SKM-1 treated with dmso at 0.1 percent for 144 hours (cell line): ENCODE results near the gene ASB16.

Experiments used
- DNase-seq: peaks from one replicate; lab custom pipeline; 2025; ENCODE audit not compliant: unreplicated experiment; lab: John Stamatoyannopoulos, UW

ASB16 gene

DNA sequence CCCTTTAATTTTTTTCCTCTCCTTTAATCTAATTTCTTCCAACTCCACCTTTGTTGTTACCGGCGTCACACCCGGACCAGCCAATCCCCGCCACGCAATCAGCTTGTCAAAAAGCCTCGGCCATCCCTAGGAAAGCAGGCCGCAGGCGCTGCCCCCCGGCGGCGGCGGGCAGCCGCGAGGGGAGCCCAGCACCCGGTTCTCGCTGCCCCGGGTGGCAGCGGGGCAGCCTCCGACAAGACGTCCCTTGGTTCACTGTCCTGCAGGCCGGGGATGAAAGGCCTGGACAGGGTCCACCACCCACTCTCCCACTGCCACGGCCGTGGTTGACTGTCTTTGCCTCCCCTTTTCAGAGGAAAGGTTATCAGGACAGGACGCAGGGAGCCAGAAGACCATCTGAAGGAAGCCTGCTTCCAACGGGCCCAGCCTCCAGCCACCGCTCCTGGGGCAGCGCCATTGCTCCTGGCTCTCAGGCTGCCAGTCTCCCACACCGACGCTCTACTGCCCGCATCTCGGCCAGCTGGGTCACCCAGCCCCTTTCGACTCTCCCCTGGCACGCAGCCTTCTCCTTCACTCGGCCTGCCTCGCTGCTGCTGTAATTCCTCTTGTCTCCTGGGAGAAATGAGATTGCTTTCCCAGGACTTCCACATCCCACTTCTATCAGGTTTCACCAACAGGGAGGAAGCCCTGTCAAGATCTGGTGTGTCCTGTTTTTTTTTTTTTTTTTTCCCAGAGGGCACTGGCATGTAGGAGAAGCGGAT is 51.8 kb downstream of the ASB16 start:
- DNase-seq, result no peak

DNA sequence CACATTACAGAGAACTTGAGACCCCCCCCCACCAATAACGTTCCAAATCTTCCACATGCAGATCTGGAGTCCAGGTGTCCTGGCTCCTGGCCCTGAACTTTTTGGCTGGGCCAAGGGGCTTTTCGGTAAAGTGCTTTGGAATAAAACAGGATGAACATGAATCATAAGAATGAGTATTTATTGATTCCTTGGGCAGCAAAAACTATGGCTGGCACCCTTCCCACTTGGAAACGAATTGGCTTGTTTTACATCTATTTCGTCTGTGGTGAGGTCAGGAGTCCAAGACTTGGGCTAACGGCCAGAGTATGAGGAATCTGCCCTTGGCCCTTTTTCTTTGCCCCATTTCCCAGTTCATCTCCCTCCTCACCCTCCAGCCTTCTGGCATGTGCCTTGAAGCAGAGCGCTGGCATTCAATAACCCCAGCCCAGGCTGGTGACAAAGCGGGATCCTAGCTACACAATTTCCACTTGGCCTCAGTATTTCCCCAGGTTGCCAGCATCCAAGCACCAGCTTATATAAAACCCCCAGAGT is 53.1 kb downstream of the ASB16 start:
- DNase-seq, result no peak
